ENCODE results near the gene DNAJC18.

Gene DNAJC18

GRCh38 chr5:139419226-139420192 is 19.8 kb downstream of the DNAJC18 start:
- TF ChIP-seq CTCF (IDR thresholded peaks at IDR 0.05; ENCODE audit: insufficient read depth, low read length, missing control alignments), result no peak
- ChIA-PET CTCF (interaction anchor here (1.2 to 9.9 kb wide), 12 partner anchors 8 to 214 kb away, joined by 3 to 730 read pairs (median 19); partner anchors contain the start of genes DNAJC18 and STING1), POLR2A (interaction anchor here (1.0 kb wide), 1 partner anchor 16 kb away, joined by 3 read pairs; the partner anchor contains the start of gene SPATA24)
- no peak for DNase-seq (ENCODE audit: low read depth, low spot score)
- H3K4me3 ChIP-seq (ENCODE audit: low read depth, low read length), result no peak overlapping the region

- ChIA-PET CTCF (interaction anchor here (1.3 to 9.9 kb wide), 7 partner anchors 9 to 215 kb away, joined by 3 to 730 read pairs (median 52); partner anchors contain the start of gene STING1), POLR2A (interaction anchor here (1.0 kb wide), 1 partner anchor 15 kb away, joined by 3 read pairs; the partner anchor contains the start of gene SPATA24)
- H3K4me3 ChIP-seq (ENCODE audit: low read depth, low read length), result no peak overlapping the region
- no peak for DNase-seq (ENCODE audit: low read depth, low spot score)
- TF ChIP-seq CTCF (IDR thresholded peaks at IDR 0.05; ENCODE audit: insufficient read depth, low read length, missing control alignments), result no peak
These were observed 20.5 kb downstream of the DNAJC18 start for GRCh38 chr5:139418793-139419192.

- ChIA-PET POLR2A (no interaction called here), CTCF (interaction anchor here (9.9 kb wide), 1 partner anchor 98 kb away, joined by 730 read pairs; no protein-coding TSS in a partner anchor)
- no peak overlapping the region for H3K4me3 ChIP-seq (ENCODE audit: low read depth, low read length)
- TF ChIP-seq CTCF (IDR thresholded peaks at IDR 0.05; ENCODE audit: insufficient read depth, low read length, missing control alignments), result no peak
- no peak for DNase-seq (ENCODE audit: low read depth, low spot score)
These were observed 22.1 kb downstream of the DNAJC18 start for GRCh38 chr5:139417214-139417613.

GRCh38 chr5:139416651-139417050 is 22.7 kb downstream of the DNAJC18 start:
- TF ChIP-seq CTCF (IDR thresholded peaks at IDR 0.05; ENCODE audit: insufficient read depth, low read length, missing control alignments), result no peak
- POLR2A ChIA-PET, result no interaction called here
- DNase-seq (ENCODE audit: low read depth, low spot score), result no peak
- H3K4me3 ChIP-seq (ENCODE audit: low read depth, low read length), result no peak overlapping the region
- CTCF ChIA-PET, result interaction anchor here (9.7 kb wide), 1 partner anchor 100 kb away, joined by 103 read pairs; no protein-coding TSS in a partner anchor

GRCh38 chr5:139415869-139416268 is 23.5 kb downstream of the DNAJC18 start:
- no peak for DNase-seq (ENCODE audit: low read depth, low spot score)
- H3K4me3 ChIP-seq (ENCODE audit: low read depth, low read length), result no peak overlapping the region
- CTCF ChIA-PET, result interaction anchor here (1.5 to 9.7 kb wide), 2 partner anchors 101 to 218 kb away, joined by 5 to 103 read pairs; no protein-coding TSS in a partner anchor
- TF ChIP-seq CTCF (IDR thresholded peaks at IDR 0.05; ENCODE audit: insufficient read depth, low read length, missing control alignments), result no peak
- POLR2A ChIA-PET, result no interaction called here
